ENCODE data around the gene VENTX.

DNA sequence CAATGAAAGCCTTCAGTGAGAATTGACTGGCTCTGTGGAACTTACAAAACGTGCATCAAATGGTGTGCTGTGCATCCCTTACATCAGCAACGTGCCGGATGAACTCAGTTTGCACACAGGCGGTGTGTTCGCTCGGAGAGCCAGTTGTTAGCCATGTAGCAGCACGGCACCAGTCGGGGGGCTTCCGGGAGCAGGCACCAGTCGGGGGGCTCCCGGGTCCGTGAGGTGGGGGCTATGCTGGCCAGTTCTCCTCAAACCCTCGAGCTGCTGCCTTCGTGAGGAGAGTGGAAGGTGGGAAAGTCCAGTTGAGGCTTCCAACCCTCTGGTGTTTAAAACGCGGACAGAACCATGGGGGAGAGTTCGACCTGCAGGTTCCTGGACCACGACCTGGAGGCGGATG, 42.6 kb upstream of the VENTX start:
- no peak for TF ChIP-seq CTCF (conservative IDR thresholded peaks at IDR 0.05; ENCODE audit: low read depth, low read length)
- TF ChIP-seq EZH2 (IDR thresholded peaks at IDR 0.05; ENCODE audit: low read length, unreplicated experiment), result no peak
- no peak for TF ChIP-seq EZH2phosphoT487 (IDR thresholded peaks at IDR 0.05; ENCODE audit: borderline replicate concordance, low read length)

Measured in PC-3 (cell line).